ENCODE results near the gene TMEM225B.
"Not testable (repeated sequence)": the region's sequence is repeated elsewhere in the genome, so short reads cannot be mapped to it uniquely, and the experiment has no call there.

TMEM225B gene

GRCh38 chr7:99562114-99562784, 35.8 kb upstream of the TMEM225B start:
- no peak for TF ChIP-seq CTCF (IDR thresholded peaks at IDR 0.05; ENCODE audit: borderline replicate concordance, control extremely low read depth, extremely low read depth, insufficient read depth, missing control alignments)
- in situ Hi-C loops (cut with MboI; ENCODE audit: low sequenced_read_pairs, unreplicated experiment), result no loop called here
- no peak for DNase-seq (ENCODE audit: low spot score)

GRCh38 chr7:99562832-99563231, 35.2 kb upstream of the TMEM225B start:
- TF ChIP-seq CTCF (IDR thresholded peaks at IDR 0.05; ENCODE audit: borderline replicate concordance, control extremely low read depth, extremely low read depth, insufficient read depth, missing control alignments), result no peak
- DNase-seq (ENCODE audit: low spot score), result no peak

GRCh38 chr7:99563650-99564049, 34.4 kb upstream of the TMEM225B start:
- in situ Hi-C loops (cut with MboI; ENCODE audit: low sequenced_read_pairs, unreplicated experiment), result no loop called here
- no peak for DNase-seq (ENCODE audit: low spot score)

More at GRCh38 chr7:99562832-99563231, 35.2 kb upstream of the TMEM225B start:
- in situ Hi-C loops (cut with MboI; ENCODE audit: low sequenced_read_pairs, unreplicated experiment), result no loop called here

GRCh38 chr7:99568770-99569169, 29.3 kb upstream of the TMEM225B start:
- DNase-seq (ENCODE audit: low spot score); in situ Hi-C loops (cut with MboI; ENCODE audit: low sequenced_read_pairs, unreplicated experiment): not testable (repeated sequence)

More at GRCh38 chr7:99563650-99564049, 34.4 kb upstream of the TMEM225B start:
- TF ChIP-seq CTCF (IDR thresholded peaks at IDR 0.05; ENCODE audit: borderline replicate concordance, control extremely low read depth, extremely low read depth, insufficient read depth, missing control alignments), result no peak

DNA sequence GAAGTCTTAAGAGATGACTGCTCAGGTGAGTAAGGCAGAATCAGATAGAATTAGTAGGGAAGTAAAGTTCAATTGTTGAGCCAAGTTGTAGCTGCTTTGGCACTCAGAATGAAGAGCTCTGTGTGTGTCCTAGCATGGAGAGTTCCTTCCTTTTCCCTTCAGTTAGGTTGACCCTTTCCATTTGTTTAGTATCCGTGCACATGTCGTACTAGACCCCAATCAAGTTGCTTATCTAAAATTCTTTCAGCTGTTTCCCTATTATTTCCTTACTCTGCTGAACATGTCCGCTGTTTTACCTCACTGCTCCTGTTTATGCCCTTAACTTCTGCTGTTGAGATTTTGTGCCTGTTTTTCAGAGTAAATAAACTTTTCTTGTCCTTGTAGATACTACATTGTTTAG, 26.3 kb upstream of the TMEM225B start:
- in situ Hi-C loops (cut with MboI; ENCODE audit: low sequenced_read_pairs, unreplicated experiment), result no loop called here
- TF ChIP-seq CTCF (IDR thresholded peaks at IDR 0.05; ENCODE audit: borderline replicate concordance, control extremely low read depth, extremely low read depth, insufficient read depth, missing control alignments), result no peak
- DNase-seq (ENCODE audit: low spot score), result no peak

GRCh38 chr7:99573257-99573656, 24.8 kb upstream of the TMEM225B start:
- in situ Hi-C loops (cut with MboI; ENCODE audit: low sequenced_read_pairs, unreplicated experiment), result no loop called here
- DNase-seq (ENCODE audit: low spot score), result no peak
- no peak for TF ChIP-seq CTCF (IDR thresholded peaks at IDR 0.05; ENCODE audit: borderline replicate concordance, control extremely low read depth, extremely low read depth, insufficient read depth, missing control alignments)

DNA sequence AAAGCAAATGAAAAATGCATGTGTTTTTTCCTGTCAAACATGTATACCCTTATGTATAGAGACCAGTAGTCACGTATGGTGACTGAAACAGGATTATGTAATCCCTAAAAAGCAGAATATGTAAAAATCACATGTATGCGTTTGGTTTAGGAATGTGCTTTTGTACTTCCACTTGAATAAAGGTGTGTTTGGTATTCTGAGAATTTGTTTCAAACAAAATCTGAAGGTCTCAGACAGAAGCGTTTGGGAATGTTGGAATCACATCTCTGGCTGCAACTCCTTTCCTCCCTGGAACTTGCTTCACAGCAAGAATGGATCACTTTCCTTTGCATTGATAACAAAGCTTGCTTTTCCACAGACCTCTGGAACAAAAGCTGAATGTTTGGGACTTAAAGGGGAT, 21.8 kb upstream of the TMEM225B start:
- TF ChIP-seq CTCF (IDR thresholded peaks at IDR 0.05; ENCODE audit: borderline replicate concordance, control extremely low read depth, extremely low read depth, insufficient read depth, missing control alignments), result no peak
- no peak for DNase-seq (ENCODE audit: low spot score)
- in situ Hi-C loops (cut with MboI; ENCODE audit: low sequenced_read_pairs, unreplicated experiment), result no loop called here
